Endothelial cell of umbilical vein (primary cell): ENCODE results near the gene SDHB. TPM values are rescaled to one million over a fixed set of nuclear protein-coding genes. Genes with fewer than 3 reads are reported as not detected.

Experiments used
- BruUV-seq: library from RNA; stranded (reverse); fragments of 400-500 nt; replicated peaks from 2 replicates; lab custom pipeline; 2021; lab: Mats Ljungman, UMichigan
- CTCF ChIA-PET: fragments of 300-600, 350-600 bp; sonication (Branson Sonifier 250); formaldehyde crosslinking; loops from one replicate; lab custom pipeline; 2021; ENCODE audit warnings: antibody characterized with exemption, inconsistent platforms; lab: Charles Lee
- POLR2A ChIA-PET: fragments of 300-600, 350-600 bp; sonication (Branson Sonifier 250); formaldehyde crosslinking; loops from one replicate; lab custom pipeline; 2021; ENCODE audit warnings: antibody characterized with exemption, inconsistent platforms; lab: Charles Lee
- DNase-seq: peaks from one replicate; pipeline ENCODE4 v3.0.0-alpha.2; 2011; ENCODE audit warnings: low read depth, low spot score
- FAIRE-seq: peaks from 2 replicates; lab custom pipeline; 2011; peaks lifted over from hg19 to GRCh38; lab: Jason Lieb, UNC
- H2AFZ ChIP-seq: 2 replicates; pipeline ENCODE4 v1.6.0; 2012; ENCODE audit warnings: low read depth, low read length, control low read depth, inconsistent platforms
- H3K27ac ChIP-seq: 2 replicates; pipeline ENCODE4 v1.5.1; 2011; ENCODE audit warnings: low read depth, mild to moderate bottlenecking, control low read depth, low read length, moderate library complexity; ENCODE audit not compliant: insufficient read depth
- H3K27me3 ChIP-seq, 2 experiments: 2 replicates each; pipeline versions ENCODE4 v1.6.0 to v1.6.1; 2011; ENCODE audit warnings: low read length in 2 of 2, mixed read lengths in 1 of 2; ENCODE audit not compliant: control insufficient read depth in 2 of 2, insufficient read depth in 2 of 2
- H3K36me3 ChIP-seq, 2 experiments: 2 replicates in 1 of 2; 3 replicates in 1 of 2; pipeline ENCODE4 v1.5.1; 2011; ENCODE audit warnings: low read length in 2 of 2, mild to moderate bottlenecking in 1 of 2, moderate library complexity in 1 of 2; ENCODE audit not compliant: control insufficient read depth in 2 of 2, insufficient read depth in 2 of 2; ENCODE audit errors: extremely low read depth in 1 of 2
- H3K4me1 ChIP-seq: 3 replicates; pipeline ENCODE4 v1.5.1; 2011; ENCODE audit warnings: mild to moderate bottlenecking, low read length; ENCODE audit not compliant: control insufficient read depth, insufficient read depth; ENCODE audit errors: extremely low read depth
- H3K4me2 ChIP-seq: 2 replicates; pipeline ENCODE4 v1.6.1; 2011; ENCODE audit warnings: low read length, control low read depth, mixed read lengths; ENCODE audit not compliant: insufficient read depth
- H3K4me3 ChIP-seq, 3 experiments: fragments of 200-600 bp in 1 of 3; sonication (generic), shearing (Covaris generic) in 1 of 3; replicated peaks in 1 of 3; 2 replicates each; pipeline ENCODE4 v1.5.1; 2011 to 2016; ENCODE audit warnings: control low read depth in 3 of 3, low read length in 3 of 3, mild to moderate bottlenecking in 2 of 3, inconsistent platforms in 1 of 3, low read depth in 1 of 3, moderate library complexity in 1 of 3; ENCODE audit not compliant: insufficient read depth in 1 of 3
- H3K79me2 ChIP-seq: 2 replicates; pipeline ENCODE4 v1.6.0; 2012; ENCODE audit warnings: low read length, inconsistent platforms; ENCODE audit not compliant: control insufficient read depth, insufficient read depth
- H3K9ac ChIP-seq: replicated peaks from 2 replicates; pipeline ENCODE3; 2011; ENCODE audit warnings: low read length, control low read depth; ENCODE audit not compliant: insufficient read depth; ENCODE audit errors: extremely low read depth
- H3K9me1 ChIP-seq: replicated peaks from 3 replicates; pipeline ENCODE4 v1.6.0; 2011; ENCODE audit warnings: mild to moderate bottlenecking, low read length; ENCODE audit not compliant: control insufficient read depth, insufficient read depth; ENCODE audit errors: extremely low read depth
- H3K9me3 ChIP-seq: replicated peaks from 2 replicates; pipeline ENCODE4 v1.5.1; 2012; ENCODE audit warnings: low read length, inconsistent platforms; ENCODE audit not compliant: control insufficient read depth, insufficient read depth
- H4K20me1 ChIP-seq: replicated peaks from 2 replicates; pipeline ENCODE3; 2011; ENCODE audit warnings: mild to moderate bottlenecking, low read length; ENCODE audit not compliant: control insufficient read depth, insufficient read depth; ENCODE audit errors: extremely low read depth
- EZH2 ChIP-seq: IDR thresholded peaks from 2 replicates; pipeline ENCODE4 v1.6.1; 2012; ENCODE audit warnings: borderline replicate concordance, low read depth, mild to moderate bottlenecking, moderate library complexity, low read length, inconsistent platforms; ENCODE audit not compliant: severe bottlenecking
- FOS ChIP-seq: IDR thresholded peaks from 2 replicates; pipeline ENCODE4 v1.6.1; 2011; ENCODE audit warnings: mild to moderate bottlenecking, low read length, moderate library complexity, borderline replicate concordance; ENCODE audit not compliant: insufficient read depth
- GATA2 ChIP-seq: IDR thresholded peaks from 2 replicates; pipeline ENCODE4 v1.7.0; 2011; ENCODE audit warnings: low read depth, mild to moderate bottlenecking, moderate library complexity, mixed read lengths, low read length; ENCODE audit not compliant: insufficient read length, insufficient read depth
- JUN ChIP-seq: IDR thresholded peaks from 2 replicates; pipeline ENCODE4 v1.6.1; 2011; ENCODE audit warnings: borderline replicate concordance, low read depth; ENCODE audit not compliant: insufficient read length, insufficient read depth
- MYC ChIP-seq: IDR thresholded peaks from one replicate; pipeline ENCODE4 v1.6.1; 2011; ENCODE audit warnings: mild to moderate bottlenecking, low read depth, low read length
- POLR2A ChIP-seq: IDR thresholded peaks from 2 replicates; pipeline ENCODE4 v1.6.1; 2012; ENCODE audit warnings: low read depth, mild to moderate bottlenecking, control low read depth, low read length
- POLR2AphosphoS5 ChIP-seq: IDR thresholded peaks from 2 replicates; pipeline ENCODE4 v1.6.1; 2012; ENCODE audit warnings: low read depth, mild to moderate bottlenecking, control low read depth, low read length, moderate library complexity; ENCODE audit not compliant: insufficient read depth
- dilution Hi-C: fragments of 300-500 bp; cut with MboI; formaldehyde crosslinking; loops from one replicate; pipeline ENCODE4 v1.15.0; 2019; ENCODE audit warnings: low sequenced_read_pairs; ENCODE audit not compliant: extremely low pct_ligation_motif_present
- intact Hi-C: fragments of 100-400 bp; cut with micrococcal nuclease; formaldehyde crosslinking; loops from one replicate; pipeline ENCODE4 v1.10.0; 2022
- polyA plus RNA-seq, 4 experiments: library from polyadenylated mRNA; depleted of rRNA in 3 of 4; stranded (reverse) in 3 of 4; unstranded in 1 of 4; fragments of >200 nt; gene quantifications; 2 replicates each; pipeline versions ENCODE4 v1.2.1 to v1.2.3, GENCODE V29; 2011 to 2012; ENCODE audit warnings: missing spikeins in 1 of 4
- total RNA-seq: library from RNA; stranded (reverse); gene quantifications from 2 replicates; pipeline ENCODE4 v1.2.3, GENCODE V29; 2021
- TF ChIP-seq, protein P1 (sequence below), 2 donors: IDR thresholded peaks; 1 replicate in 1 of 2; 2 replicates in 1 of 2; pipeline ENCODE4 v1.5.1; 2011; ENCODE audit warnings: low read length in 2 of 2, mild to moderate bottlenecking in 2 of 2, moderate library complexity in 2 of 2, control low read depth in 1 of 2, inconsistent platforms in 1 of 2, low read depth in 1 of 2; ENCODE audit not compliant: insufficient read depth in 1 of 2; ENCODE audit errors: extremely low read depth in 1 of 2
- TF ChIP-seq, protein P2 (sequence below): IDR thresholded peaks from 2 replicates; pipeline ENCODE4 v1.6.1; 2011; ENCODE audit not compliant: insufficient read depth, insufficient read length

The SDHB gene
- total and polyA plus RNA-seq, 2 donors (not counting 3 experiments of a cell fraction or from before 2014, with no cell fraction given), result 96.2 to 98.1 TPM

GRCh38 chr1:16969651-16970050, 84.2 kb downstream of the SDHB start:
- TF ChIP-seq, protein P1, sequence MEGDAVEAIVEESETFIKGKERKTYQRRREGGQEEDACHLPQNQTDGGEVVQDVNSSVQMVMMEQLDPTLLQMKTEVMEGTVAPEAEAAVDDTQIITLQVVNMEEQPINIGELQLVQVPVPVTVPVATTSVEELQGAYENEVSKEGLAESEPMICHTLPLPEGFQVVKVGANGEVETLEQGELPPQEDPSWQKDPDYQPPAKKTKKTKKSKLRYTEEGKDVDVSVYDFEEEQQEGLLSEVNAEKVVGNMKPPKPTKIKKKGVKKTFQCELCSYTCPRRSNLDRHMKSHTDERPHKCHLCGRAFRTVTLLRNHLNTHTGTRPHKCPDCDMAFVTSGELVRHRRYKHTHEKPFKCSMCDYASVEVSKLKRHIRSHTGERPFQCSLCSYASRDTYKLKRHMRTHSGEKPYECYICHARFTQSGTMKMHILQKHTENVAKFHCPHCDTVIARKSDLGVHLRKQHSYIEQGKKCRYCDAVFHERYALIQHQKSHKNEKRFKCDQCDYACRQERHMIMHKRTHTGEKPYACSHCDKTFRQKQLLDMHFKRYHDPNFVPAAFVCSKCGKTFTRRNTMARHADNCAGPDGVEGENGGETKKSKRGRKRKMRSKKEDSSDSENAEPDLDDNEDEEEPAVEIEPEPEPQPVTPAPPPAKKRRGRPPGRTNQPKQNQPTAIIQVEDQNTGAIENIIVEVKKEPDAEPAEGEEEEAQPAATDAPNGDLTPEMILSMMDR (IDR thresholded peaks at IDR 0.05; ENCODE audit: extremely low read depth in 1 of 2, insufficient read depth in 1 of 2, low read depth in 1 of 2, low read length in 2 of 2), result no peak
- TF ChIP-seq, protein P2, sequence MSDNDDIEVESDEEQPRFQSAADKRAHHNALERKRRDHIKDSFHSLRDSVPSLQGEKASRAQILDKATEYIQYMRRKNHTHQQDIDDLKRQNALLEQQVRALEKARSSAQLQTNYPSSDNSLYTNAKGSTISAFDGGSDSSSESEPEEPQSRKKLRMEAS, result no peak
- no peak for TF ChIP-seq FOS
- TF ChIP-seq POLR2AphosphoS5, result no peak
- no peak for TF ChIP-seq MYC
- no peak for TF ChIP-seq POLR2A
- no peak for TF ChIP-seq JUN
- TF ChIP-seq EZH2, result no peak
- TF ChIP-seq GATA2, result no peak
- FAIRE-seq (no peak), DNase-seq (no peak)
- dilution Hi-C loops, result no loop called here
- no peak overlapping the region for H3K4me2 ChIP-seq
- H3K36me3 ChIP-seq, result peaks cover 0 to 11% of the 10 kb centered on the region in 2 experiments
- CTCF ChIA-PET, result interaction anchor here (1.1 to 1.6 kb wide), 2 partner anchors 9 to 16 kb away, joined by 4 to 11 read pairs; no protein-coding TSS in a partner anchor
- H3K9ac ChIP-seq, result no peak overlapping the region
- peaks cover 11% of the 10 kb centered on the region for H3K4me1 ChIP-seq
- H2AFZ ChIP-seq, result no peak overlapping the region
- H3K79me2 ChIP-seq, result no peaks in the 10 kb centered on the region
- no peaks in the 10 kb centered on the region for H4K20me1 ChIP-seq
- intact Hi-C loops, result no loop called here
- no peak overlapping the region for H3K27ac ChIP-seq
- no peak overlapping the region for H3K4me3 ChIP-seq
- H3K9me1 ChIP-seq, result no peaks in the 10 kb centered on the region
- no peaks in the 10 kb centered on the region for H3K9me3 ChIP-seq
- no peaks in the 10 kb centered on the region for H3K27me3 ChIP-seq
- BruUV-seq, result no TSS peak
- POLR2A ChIA-PET, result no interaction called here
